Measurements from ENCODE around the gene BAZ1B.

- TF ChIP-seq CTCF (IDR thresholded peaks at IDR 0.05): no peak
- no peak for TF ChIP-seq POLR2A (IDR thresholded peaks at IDR 0.05)
These were observed 75.4 kb downstream of the BAZ1B start for GRCh38 chr7:73446682-73447081.

Data from esophagus squamous epithelium (tissue), 4 donors.